ENCODE data around the gene HABP2.

The HABP2 gene

DNA sequence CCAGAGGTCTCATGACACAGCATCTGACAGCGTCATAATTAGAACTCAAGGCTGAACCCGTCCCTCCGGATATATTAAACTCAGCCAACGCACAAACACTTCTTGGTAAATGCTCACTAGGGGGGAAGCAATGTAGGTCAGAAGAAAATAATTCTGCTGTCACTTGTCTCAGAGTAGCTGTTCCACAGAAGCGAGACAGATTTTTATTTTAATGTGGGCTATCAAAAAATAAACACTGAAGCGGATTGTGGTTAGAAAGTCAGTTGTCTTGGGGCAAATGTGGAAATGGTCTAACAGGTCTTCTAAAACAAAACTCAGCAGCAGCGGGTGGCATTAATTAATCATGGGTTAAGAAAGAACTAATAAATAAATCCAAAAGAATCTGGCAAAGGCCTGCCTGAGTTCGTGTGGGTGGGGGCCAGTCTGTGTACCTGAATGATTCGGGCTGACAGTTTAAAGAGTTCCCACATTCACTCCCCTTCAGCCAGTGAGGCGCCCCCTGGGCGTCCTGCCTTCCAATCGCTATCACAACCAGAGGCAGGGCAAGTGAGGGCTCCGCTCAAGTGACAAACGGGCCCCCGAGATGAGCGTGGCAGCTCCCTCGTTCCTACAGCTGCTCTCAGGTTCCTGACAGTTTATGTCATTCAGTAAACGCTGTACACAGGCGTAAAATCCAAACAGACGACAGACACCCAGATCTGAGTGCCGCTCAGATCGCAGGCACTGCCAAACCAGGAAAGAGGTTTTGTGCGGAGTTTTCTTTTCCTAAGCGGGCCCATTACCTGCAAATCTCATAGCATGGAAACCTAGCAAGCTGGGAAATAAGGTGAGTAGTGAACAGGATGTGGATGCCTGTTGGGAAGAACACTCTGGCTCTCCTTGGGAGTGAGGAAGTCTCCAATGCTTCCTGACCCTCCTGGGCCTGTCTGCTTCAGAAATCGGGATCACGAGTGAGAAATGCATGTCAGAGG is 58.1 kb downstream of the HABP2 start:
- Histone ChIP-seq H4K20me1 (no peaks in the 10 kb centered on the region), H3K4me2 (peak overlapping the region; percentile 66), H3K4me1 (peaks cover 29% of the 10 kb centered on the region), H3K9ac (0 out of 2 replicates have a peak overlapping the region, but pooled peaks have one; percentile 31), H3K4me3 (no peak overlapping the region), H3K27ac (no peak overlapping the region), H3K27me3 (no peaks in the 10 kb centered on the region), H3K9me3 (no peaks in the 10 kb centered on the region), H3K36me3 (no peaks in the 10 kb centered on the region)
- TF ChIP-seq Cebpa-rat (IDR thresholded peaks at IDR 0.05) = no peak

DNA sequence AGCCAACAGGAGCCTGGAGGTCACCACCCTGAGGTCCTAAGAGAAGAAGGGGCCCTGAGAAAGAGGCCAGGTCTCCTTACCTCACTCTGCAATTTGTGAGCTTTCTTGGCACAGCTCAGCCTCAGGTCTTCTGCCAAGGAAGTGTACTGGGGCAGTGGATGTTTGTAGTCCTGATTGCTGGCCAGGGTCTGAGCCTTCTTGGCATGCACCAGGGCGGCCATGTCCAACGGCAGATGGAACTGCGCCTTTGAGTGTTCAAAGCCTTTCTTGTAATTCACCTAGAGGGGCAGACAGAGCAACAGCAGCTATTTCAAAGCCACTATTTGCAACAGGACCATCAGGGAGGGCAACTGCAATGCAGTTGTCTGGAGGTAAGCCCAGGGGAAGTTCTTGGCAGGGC is 59.3 kb downstream of the HABP2 start:
- no peaks in the 10 kb centered on the region for H4K20me1 ChIP-seq
- H3K4me3 ChIP-seq = no peak overlapping the region
- H3K27me3 ChIP-seq = no peaks in the 10 kb centered on the region
- no peaks in the 10 kb centered on the region for H3K9me3 ChIP-seq
- no peak overlapping the region for H3K9ac ChIP-seq
- no peak overlapping the region for H3K27ac ChIP-seq
- TF ChIP-seq Cebpa-rat (IDR thresholded peaks at IDR 0.05) = no peak
- H3K4me1 ChIP-seq = peaks cover 26% of the 10 kb centered on the region
- H3K4me2 ChIP-seq = no peak overlapping the region
- H3K36me3 ChIP-seq = no peaks in the 10 kb centered on the region

DNA sequence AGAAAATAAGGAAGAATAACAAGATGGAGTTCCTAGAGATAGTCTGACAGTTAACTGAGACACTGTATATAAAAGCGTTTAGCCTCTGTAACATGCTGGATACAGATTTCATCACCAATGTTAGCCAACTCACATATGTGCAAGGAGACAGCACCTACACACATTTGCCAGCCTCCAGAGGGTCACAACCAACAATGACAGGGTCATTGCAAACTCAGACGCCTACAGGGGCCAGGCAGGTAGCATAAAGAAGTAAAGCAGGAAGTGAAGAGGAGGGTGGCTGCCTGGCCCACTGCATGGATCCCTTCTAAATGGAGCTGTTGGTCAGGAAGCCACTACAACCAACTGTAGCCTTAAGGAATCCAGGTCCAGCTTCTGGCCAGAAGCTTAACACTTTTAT is 60.6 kb downstream of the HABP2 start:
- Histone ChIP-seq H3K4me3 (no peak overlapping the region), H3K9me3 (no peaks in the 10 kb centered on the region), H3K36me3 (no peaks in the 10 kb centered on the region), H3K9ac (no peak overlapping the region), H4K20me1 (no peaks in the 10 kb centered on the region), H3K27me3 (no peaks in the 10 kb centered on the region), H3K4me1 (peaks cover 26% of the 10 kb centered on the region), H3K4me2 (no peak overlapping the region), H3K27ac (no peak overlapping the region)
- no peak for TF ChIP-seq Cebpa-rat (IDR thresholded peaks at IDR 0.05)

DNA sequence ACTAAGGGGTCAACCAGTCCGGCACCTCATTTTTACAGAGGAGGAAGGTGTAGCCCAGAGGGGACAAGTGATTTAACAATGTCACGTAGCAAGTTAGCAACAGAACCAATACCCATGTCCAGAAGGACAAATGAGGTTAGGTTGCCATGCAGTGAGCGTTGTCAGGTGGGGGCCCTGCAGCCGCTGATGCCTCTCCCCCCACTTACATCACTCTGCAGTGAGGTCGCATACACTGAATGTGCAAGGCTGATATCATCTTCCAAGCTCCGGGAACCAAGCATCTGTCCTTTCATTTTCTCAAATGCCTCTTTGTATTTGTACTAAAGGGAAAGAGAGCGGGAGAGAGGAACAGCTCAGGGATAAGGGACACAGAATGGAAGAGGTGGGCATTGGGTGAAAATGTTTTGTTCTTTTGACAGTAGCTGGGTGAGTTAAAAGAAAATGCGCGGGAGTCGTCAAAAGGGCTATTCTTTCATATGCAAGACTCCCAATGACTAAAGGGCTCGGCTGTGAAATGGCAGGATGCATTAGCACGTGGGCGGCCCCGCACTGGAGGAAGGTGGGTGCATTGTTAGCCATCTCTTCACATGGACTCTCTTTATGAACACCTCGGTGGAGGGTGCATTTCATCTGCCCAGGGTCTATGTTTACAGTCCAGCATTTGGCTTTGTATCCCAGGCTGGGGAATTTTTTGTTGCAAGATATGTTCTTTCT is 61.3 kb downstream of the HABP2 start:
- H3K4me1 ChIP-seq = peaks cover 24% of the 10 kb centered on the region
- H3K27me3 ChIP-seq = no peaks in the 10 kb centered on the region
- H3K4me2 ChIP-seq = no peak overlapping the region
- H3K27ac ChIP-seq = no peak overlapping the region
- TF ChIP-seq Cebpa-rat (IDR thresholded peaks at IDR 0.05) = no peak
- H3K4me3 ChIP-seq = no peak overlapping the region
- no peak overlapping the region for H3K9ac ChIP-seq
- no peaks in the 10 kb centered on the region for H3K36me3 ChIP-seq
- no peaks in the 10 kb centered on the region for H3K9me3 ChIP-seq
- H4K20me1 ChIP-seq = no peaks in the 10 kb centered on the region

DNA sequence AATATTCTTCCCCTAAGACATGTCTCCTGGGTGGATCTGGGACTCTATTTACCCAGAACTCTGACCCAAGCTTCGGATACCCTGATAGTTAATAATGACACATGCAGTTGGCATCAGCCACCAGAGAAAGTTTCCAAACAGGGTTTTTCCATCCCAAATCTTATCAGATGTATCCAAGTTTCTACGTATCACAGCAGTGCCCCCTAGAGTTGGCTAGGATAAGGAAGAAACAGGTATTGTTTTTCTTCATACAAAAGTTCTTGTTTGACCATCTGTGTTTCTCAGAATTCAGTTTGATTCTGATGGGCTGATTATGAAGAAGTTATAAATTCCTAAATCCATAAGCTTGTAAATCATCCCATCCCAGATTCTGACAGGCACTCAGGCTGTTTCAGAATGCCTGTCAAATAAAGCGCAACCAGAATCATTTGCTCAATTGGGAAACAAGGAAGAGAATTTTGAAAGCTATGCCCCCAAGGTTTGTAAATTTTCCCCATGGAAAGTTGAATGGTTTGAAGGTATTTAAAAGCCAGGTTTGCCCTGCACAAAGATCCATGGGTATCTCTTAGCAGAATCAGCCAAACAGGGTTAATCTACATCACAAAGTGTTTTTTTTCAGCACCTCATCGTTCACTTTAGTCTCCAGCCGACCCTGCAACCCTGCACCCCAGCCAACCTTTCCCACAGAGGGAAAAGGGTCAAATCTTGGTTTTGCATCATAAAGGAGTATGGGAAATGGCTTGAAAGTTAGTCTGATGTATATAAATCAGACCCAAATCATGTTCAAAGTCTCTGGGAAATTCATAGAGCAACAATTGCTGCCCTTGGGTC is 63.6 kb downstream of the HABP2 start:
- Histone ChIP-seq H3K9me3 (no peaks in the 10 kb centered on the region), H4K20me1 (no peaks in the 10 kb centered on the region), H3K4me3 (no peak overlapping the region), H3K9ac (no peak overlapping the region), H3K4me1 (peaks cover 7% of the 10 kb centered on the region; the same call in 1 of the 2 replicates), H3K27me3 (no peaks in the 10 kb centered on the region), H3K4me2 (no peak overlapping the region), H3K36me3 (no peaks in the 10 kb centered on the region), H3K27ac (no peak overlapping the region)
- no peak for TF ChIP-seq Cebpa-rat (IDR thresholded peaks at IDR 0.05)

DNA sequence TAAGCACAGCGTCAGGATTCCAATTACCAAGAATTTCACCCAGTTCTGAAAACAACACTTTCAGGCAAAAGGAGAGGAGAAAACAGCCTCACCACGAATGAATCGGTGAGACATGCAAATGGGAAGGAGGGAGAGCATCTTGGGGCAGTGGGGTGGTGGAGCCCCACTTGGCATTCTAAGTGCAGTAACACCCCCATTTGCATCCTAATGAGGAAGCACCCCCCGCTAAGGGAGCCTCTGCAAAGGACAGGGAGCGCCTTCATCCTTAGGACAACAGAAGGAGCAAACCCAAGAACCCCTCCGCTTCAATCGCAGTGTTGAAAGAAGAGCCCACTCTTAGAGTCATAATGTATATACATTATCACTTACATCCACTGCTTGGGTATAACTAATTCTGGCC is 64.2 kb downstream of the HABP2 start:
- Histone ChIP-seq H3K36me3 (no peaks in the 10 kb centered on the region), H4K20me1 (no peaks in the 10 kb centered on the region), H3K4me3 (no peak overlapping the region), H3K9me3 (no peaks in the 10 kb centered on the region), H3K4me1 (0 out of 2 replicates have a peak, but pooled peaks cover 7% of the 10 kb centered on the region), H3K27ac (no peak overlapping the region), H3K4me2 (no peak overlapping the region), H3K27me3 (no peaks in the 10 kb centered on the region), H3K9ac (no peak overlapping the region)
- no peak for TF ChIP-seq Cebpa-rat (IDR thresholded peaks at IDR 0.05)

DNA sequence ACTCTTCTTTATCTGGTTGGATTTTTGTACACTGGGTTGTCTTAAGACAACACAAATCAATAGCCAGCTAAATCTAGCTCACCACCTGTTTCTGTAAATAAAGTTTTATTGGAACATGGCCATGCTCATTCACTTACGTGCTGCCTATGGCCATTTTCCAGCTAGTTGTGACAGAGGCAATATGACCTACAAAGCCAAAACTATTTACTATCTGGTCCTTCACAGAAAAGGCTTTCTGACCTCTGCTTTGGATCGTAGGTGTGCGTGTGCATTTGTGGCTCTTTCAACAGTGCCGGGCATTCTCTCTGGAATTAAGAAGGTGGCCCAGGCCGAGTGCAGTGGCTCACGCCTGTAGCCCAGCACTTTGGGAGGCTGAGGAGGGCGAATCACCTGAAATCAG is 65.5 kb downstream of the HABP2 start:
- Histone ChIP-seq H3K36me3 (no peaks in the 10 kb centered on the region), H4K20me1 (no peaks in the 10 kb centered on the region), H3K4me1 (0 out of 2 replicates have a peak, but pooled peaks cover 7% of the 10 kb centered on the region), H3K9ac (no peak overlapping the region), H3K27ac (no peak overlapping the region), H3K4me3 (no peak overlapping the region), H3K9me3 (no peaks in the 10 kb centered on the region), H3K4me2 (no peak overlapping the region), H3K27me3 (no peaks in the 10 kb centered on the region)
- no peak for TF ChIP-seq Cebpa-rat (IDR thresholded peaks at IDR 0.05)

DNA sequence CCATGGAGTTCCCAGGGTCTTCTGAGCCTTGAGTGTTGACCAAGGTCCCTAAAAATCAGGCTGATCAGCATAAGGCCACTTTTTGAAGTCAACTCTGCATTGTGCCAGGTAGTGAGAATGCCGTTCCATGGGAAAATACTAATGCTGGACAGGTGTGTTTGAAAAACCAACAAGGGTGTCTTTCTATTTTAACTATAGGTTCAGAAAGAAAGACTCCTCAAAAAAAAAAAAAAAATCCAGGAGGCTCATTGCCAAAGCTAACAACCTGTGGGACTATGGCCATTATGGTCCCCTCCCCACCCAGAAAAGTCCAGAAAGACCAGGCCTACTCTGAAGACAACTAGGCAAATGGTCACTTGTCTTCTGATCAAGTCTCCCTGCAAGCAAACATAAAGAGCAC is 66.5 kb downstream of the HABP2 start:
- Histone ChIP-seq H3K4me3 (no peak overlapping the region), H3K9me3 (no peaks in the 10 kb centered on the region), H3K4me1 (0 out of 2 replicates have a peak, but pooled peaks cover 7% of the 10 kb centered on the region), H3K27me3 (no peaks in the 10 kb centered on the region), H3K9ac (no peak overlapping the region), H4K20me1 (no peaks in the 10 kb centered on the region), H3K27ac (no peak overlapping the region), H3K4me2 (no peak overlapping the region), H3K36me3 (no peaks in the 10 kb centered on the region)
- TF ChIP-seq Cebpa-rat (IDR thresholded peaks at IDR 0.05) = no peak

DNA sequence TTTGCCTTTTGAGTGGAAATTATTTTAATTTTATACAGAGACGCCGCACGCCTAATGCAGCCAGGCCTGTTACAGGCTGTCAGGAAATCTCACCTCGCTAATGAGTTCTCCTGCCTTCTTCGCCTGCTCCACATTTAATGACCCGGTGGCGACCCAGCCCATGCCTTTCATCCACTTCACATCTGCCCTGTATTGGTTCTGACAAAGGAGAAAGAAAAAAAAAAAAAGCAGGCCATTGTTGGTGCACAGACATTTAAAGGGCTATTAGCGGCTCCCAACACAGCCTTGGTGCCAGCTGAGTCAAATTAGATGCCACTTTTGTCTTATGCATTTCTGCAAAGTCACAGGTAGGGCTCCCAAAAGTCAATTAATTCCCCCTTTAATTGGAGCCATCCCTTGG is 67.7 kb downstream of the HABP2 start:
- no peaks in the 10 kb centered on the region for H3K27me3 ChIP-seq
- no peaks in the 10 kb centered on the region for H4K20me1 ChIP-seq
- H3K27ac ChIP-seq = no peak overlapping the region
- H3K4me2 ChIP-seq = no peak overlapping the region
- H3K9me3 ChIP-seq = no peaks in the 10 kb centered on the region
- H3K4me1 ChIP-seq = 0 out of 2 replicates have a peak, but pooled peaks cover 7% of the 10 kb centered on the region
- TF ChIP-seq Cebpa-rat (IDR thresholded peaks at IDR 0.05) = no peak
- H3K9ac ChIP-seq = no peak overlapping the region
- no peaks in the 10 kb centered on the region for H3K36me3 ChIP-seq
- no peak overlapping the region for H3K4me3 ChIP-seq
